Pancreas (tissue), 10 donors: Measurements from ENCODE around the gene RNF186. TPM values are rescaled to one million over a fixed set of nuclear protein-coding genes. Genes with fewer than 3 reads are reported as not detected.

Experiments used
- ATAC-seq, 4 donors: fragments of 200-7000 bp; cut with Tn5 transposase; one replicate each; pipeline versions ENCODE4 v1.8.0 to v1.9.1; 2020; ENCODE audit warnings: mild to moderate bottlenecking in 4 of 4, moderate library complexity in 4 of 4
- DNase-seq, 6 donors: peaks; one replicate each; pipeline ENCODE4 v3.0.0-alpha.2; 2020
- FAIRE-seq: peaks from 2 replicates; lab custom pipeline; 2012; peaks lifted over from hg19 to GRCh38; lab: Jason Lieb, UNC
- H3K27ac ChIP-seq, 4 donors: fragments of 200-600 bp; sonication (generic); 1 replicate in 3 of 4; 2 replicates in 1 of 4; pipeline versions ENCODE4 v1.5.0 to v1.8.0; 2020
- H3K27me3 ChIP-seq, 4 donors: fragments of 200-600 bp; one replicate each; pipeline ENCODE4 v1.8.0; 2021
- H3K36me3 ChIP-seq, 3 donors: fragments of 200-600 bp; sonication (generic) in 1 of 3; one replicate each; pipeline versions ENCODE4 v1.5.0 to v1.8.0; 2020 to 2021
- H3K4me1 ChIP-seq, 3 donors: fragments of 200-600 bp; one replicate each; pipeline ENCODE4 v1.8.0; 2021
- H3K4me3 ChIP-seq, 4 donors: fragments of 200-600 bp; sonication (generic) in 2 of 4; one replicate each; pipeline versions ENCODE4 v1.5.0 to v1.8.0; 2020 to 2021
- H3K9me3 ChIP-seq, 4 donors: fragments of 200-600 bp; one replicate each; pipeline ENCODE4 v1.8.0; 2021
- CTCF ChIP-seq, 4 donors: fragments of 200-600 bp; sonication (generic) in 3 of 4; IDR thresholded peaks; one replicate each; pipeline versions ENCODE4 v1.5.0 to v1.8.0; 2021; ENCODE audit warnings: antibody characterized with exemption in 4 of 4
- WGBS, 2 donors: extraction: QIAGEN DNeasy Blood & Tissue Kit; methylation state at CpG; one replicate each; pipeline ENCODE4 v1.1.7; 2013; 5-methylcytosine and 5-hydroxymethylcytosine counted together
- intact Hi-C, 3 donors: fragments of 100-400 bp; cut with DNase I; formaldehyde crosslinking; loops; one replicate each; pipeline versions ENCODE4 v1.11.1 to v1.14.2; 2022
- polyA plus RNA-seq, 2 donors: library from polyadenylated mRNA; stranded (reverse); fragments of 200-250 nt; gene quantifications; one replicate each; pipeline ENCODE4 v1.2.3, GENCODE V29; 2013
- total RNA-seq, 6 donors: library from RNA; stranded (reverse); fragmentation: NEBNext Ultra II Directional in 4 of 6; extraction: Animal tissue kit (Norgen Biotek cat#: 25700) in 4 of 6; gene quantifications; one replicate each; pipeline versions ENCODE4 v1.2.1 to v1.2.4, GENCODE V29; 2021 to 2023
- donor health status: healthy with polysubstance abuse.
- donor health status: DM: no; HTN: no; CAD: no; lungs with moderate emphysema.
- donor health status: DM: no; HTN: no; CAD: no.
- donor health status: control.
- donor health status: control.
- donor health status: Bipolar disorder and iron deficiency.
- donor health status: DM: yes; HTN: yes; CAD: no.
- donor health status: DM: no; HTN: no; CAD: no.
- donor health status: DM: no; HTN: no; CAD: no.
- donor health status: DM: yes; HTN: yes; CAD: no.

The RNF186 gene
- total and polyA plus RNA-seq, 8 donors, result 13.2 to 29.6 (median 24.0) TPM

- 68 to 71% methylated on average over 6 of the region's 6 CpGs for WGBS, 2 donors
- no peak for FAIRE-seq
Observed at GRCh38 chr1:19774180-19774785, 40.8 kb downstream of the RNF186 start.

GRCh38 chr1:19773485-19773884, 41.6 kb downstream of the RNF186 start:
- intact Hi-C loops, result no loop called here
- H3K4me1 ChIP-seq, result no peaks in the 10 kb centered on the region
- FAIRE-seq, result no peak
- no peak overlapping the region for H3K27ac ChIP-seq
- peaks cover 0 to 32% (median 0%) of the 10 kb centered on the region in 3 donors for H3K36me3 ChIP-seq
- 83 to 91% methylated on average over 4 of the region's 4 CpGs for WGBS, 2 donors
- no peaks in the 10 kb centered on the region for H3K27me3 ChIP-seq
- no peak for DNase-seq
- H3K4me3 ChIP-seq, result no peak overlapping the region
- H3K9me3 ChIP-seq, result no peaks in the 10 kb centered on the region
- TF ChIP-seq CTCF (IDR thresholded peaks at IDR 0.05), result no peak
- ATAC-seq, result no peak

More at GRCh38 chr1:19774180-19774785, 40.8 kb downstream of the RNF186 start:
- DNase-seq, result no peak
- H3K9me3 ChIP-seq, result no peaks in the 10 kb centered on the region
- no peak overlapping the region for H3K27ac ChIP-seq
- intact Hi-C loops, result no loop called here
- H3K4me1 ChIP-seq, result no peaks in the 10 kb centered on the region
- peaks cover 0 to 39% (median 0%) of the 10 kb centered on the region in 3 donors for H3K36me3 ChIP-seq
- no peaks in the 10 kb centered on the region for H3K27me3 ChIP-seq
- no peak for ATAC-seq
- no peak overlapping the region for H3K4me3 ChIP-seq
- no peak for TF ChIP-seq CTCF (IDR thresholded peaks at IDR 0.05)

GRCh38 chr1:19772053-19772452, 43.0 kb downstream of the RNF186 start:
- Histone ChIP-seq H3K4me1 (no peaks in the 10 kb centered on the region), H3K9me3 (no peaks in the 10 kb centered on the region), H3K36me3 (peaks cover 0 to 24% (median 0%) of the 10 kb centered on the region in 3 donors), H3K27ac (no peak overlapping the region), H3K27me3 (no peaks in the 10 kb centered on the region), H3K4me3 (no peak overlapping the region)
- intact Hi-C loops, result no loop called here
- FAIRE-seq, result no peak
- WGBS, 2 donors, result 77 to 83% methylated on average over 9 of the region's 9 CpGs
- DNase-seq, result no peak
- peak in 3 of 4 donors; percentile 25 to 49 (median 31) for ATAC-seq
- no peak for TF ChIP-seq CTCF (IDR thresholded peaks at IDR 0.05)

GRCh38 chr1:19771350-19771749, 43.7 kb downstream of the RNF186 start:
- Histone ChIP-seq H3K36me3 (peaks cover 0 to 19% (median 0%) of the 10 kb centered on the region in 3 donors), H3K9me3 (no peaks in the 10 kb centered on the region), H3K27me3 (no peaks in the 10 kb centered on the region), H3K4me3 (no peak overlapping the region), H3K4me1 (no peaks in the 10 kb centered on the region), H3K27ac (no peak overlapping the region)
- FAIRE-seq, result no peak
- no peak for ATAC-seq
- no peak for DNase-seq
- 93 to 96% methylated on average over 6 of the region's 6 CpGs for WGBS, 2 donors
- TF ChIP-seq CTCF (IDR thresholded peaks at IDR 0.05), result no peak
- intact Hi-C loops, result no loop called here

GRCh38 chr1:19770436-19771190, 44.5 kb downstream of the RNF186 start:
- no peaks in the 10 kb centered on the region for H3K4me1 ChIP-seq
- H3K9me3 ChIP-seq, result no peaks in the 10 kb centered on the region
- WGBS, 2 donors, result 79 to 83% methylated on average over 10 of the region's 10 CpGs
- no peak for TF ChIP-seq CTCF (IDR thresholded peaks at IDR 0.05)
- peaks cover 0 to 16% (median 0%) of the 10 kb centered on the region in 3 donors for H3K36me3 ChIP-seq
- H3K4me3 ChIP-seq, result no peak overlapping the region
- ATAC-seq, result no peak
- no peak overlapping the region for H3K27ac ChIP-seq
- intact Hi-C loops, result no loop called here
- FAIRE-seq, result no peak
- DNase-seq, result no peak
- no peaks in the 10 kb centered on the region for H3K27me3 ChIP-seq
